Panc1 (cell line): ENCODE measurements around the gene PTPRK. TPM values are rescaled to one million over a fixed set of nuclear protein-coding genes. Genes with fewer than 3 reads are reported as not detected.

Source experiments
- ATAC-seq: fragments of 200-7000 bp; cut with Tn5 transposase; 2 replicates; pipeline ENCODE4 v1.9.1; 2020; ENCODE audit warnings: mild to moderate bottlenecking, moderate library complexity
- BruUV-seq: library from RNA; stranded (reverse); fragments of 400-500 nt; replicated peaks from 2 replicates; lab custom pipeline; 2021; lab: Mats Ljungman, UMichigan
- CTCF ChIA-PET: fragments of 300-600 bp; sonication (Branson Sonifier 250); formaldehyde crosslinking; loops from one replicate; lab custom pipeline; 2022; ENCODE audit warnings: antibody characterized with exemption; lab: Charles Lee
- POLR2A ChIA-PET: fragments of 300-600 bp; sonication (Branson Sonifier 250); formaldehyde crosslinking; loops from one replicate; lab custom pipeline; 2022; ENCODE audit warnings: antibody characterized with exemption; lab: Charles Lee
- DNase-seq: peaks from one replicate; pipeline ENCODE4 v3.0.0-alpha.2; 2010; ENCODE audit warnings: low read depth, low spot score
- H3K27ac ChIP-seq: 2 replicates; pipeline ENCODE4 v1.5.1; 2011; ENCODE audit warnings: mild to moderate bottlenecking, low read length, inconsistent platforms
- H3K27me3 ChIP-seq: fragments of 200-500 bp; sonication (Bioruptor generic); 2 replicates; pipeline ENCODE4 v1.6.0; 2014; ENCODE audit warnings: low read length, inconsistent platforms; ENCODE audit not compliant: control insufficient read depth, insufficient read depth
- H3K36me3 ChIP-seq: fragments of 200-500 bp; sonication (Bioruptor generic); 2 replicates; pipeline ENCODE4 v1.5.1; 2014; ENCODE audit warnings: inconsistent platforms, mild to moderate bottlenecking, low read length, moderate library complexity; ENCODE audit not compliant: control insufficient read depth, insufficient read depth
- H3K4me1 ChIP-seq: 2 replicates; pipeline ENCODE4 v1.5.1; 2011; ENCODE audit warnings: inconsistent platforms, mild to moderate bottlenecking, low read length, moderate library complexity; ENCODE audit not compliant: control insufficient read depth, insufficient read depth
- H3K4me3 ChIP-seq, 2 experiments: 2 replicates each; pipeline ENCODE4 v1.5.1; 2011 to 2012; ENCODE audit warnings: low read depth in 2 of 2, low read length in 2 of 2, mild to moderate bottlenecking in 2 of 2, inconsistent platforms in 1 of 2, moderate library complexity in 1 of 2
- H3K9me3 ChIP-seq: fragments of 200-500 bp; sonication (Bioruptor generic); 2 replicates; pipeline ENCODE4 v1.5.1; 2014; ENCODE audit warnings: low read depth, mild to moderate bottlenecking, inconsistent platforms, low read length, moderate library complexity; ENCODE audit not compliant: control insufficient read depth, insufficient read depth
- CTCF ChIP-seq: fragments of 450-650 bp; IDR thresholded peaks from 2 replicates; pipeline ENCODE4 v1.5.1; 2017; ENCODE audit warnings: mild to moderate bottlenecking
- POLR2AphosphoS5 ChIP-seq: IDR thresholded peaks from 2 replicates; pipeline ENCODE4 v1.6.1; 2012; ENCODE audit warnings: mild to moderate bottlenecking, low read depth, low read length, moderate library complexity
- REST ChIP-seq, 2 experiments: IDR thresholded peaks; 2 replicates each; pipeline ENCODE4 v1.6.1; 2011 to 2012; ENCODE audit warnings: low read depth in 2 of 2, control low read depth in 1 of 2, low read length in 1 of 2, mild to moderate bottlenecking in 1 of 2, moderate library complexity in 1 of 2; ENCODE audit not compliant: insufficient read depth in 1 of 2
- SIN3A ChIP-seq: IDR thresholded peaks from 2 replicates; pipeline ENCODE4 v1.6.1; 2012; ENCODE audit warnings: low read depth, mild to moderate bottlenecking, low read length, moderate library complexity, borderline replicate concordance; ENCODE audit not compliant: insufficient read depth
- TCF7L2 ChIP-seq: IDR thresholded peaks from 2 replicates; pipeline ENCODE4 v1.6.1; 2011; ENCODE audit warnings: mild to moderate bottlenecking, low read depth, low read length, inconsistent platforms
- in situ Hi-C: cut with HindIII; loops from 2 replicates; pipeline ENCODE4 v1.10.0; 2016; ENCODE audit warnings: low sequenced_read_pairs, low pct_unique_long_range_greater_than_20kb
- intact Hi-C: fragments of 100-400 bp; cut with micrococcal nuclease; formaldehyde crosslinking; loops from one replicate; pipeline ENCODE4 v1.10.0; 2022; ENCODE audit not compliant: unreplicated experiment
- total RNA-seq: library from RNA; stranded (reverse); gene quantifications from one replicate; pipeline ENCODE4 v1.2.1, GENCODE V29; 2021; ENCODE audit not compliant: unreplicated experiment

The PTPRK gene
- total RNA-seq, 1 experiment from 2014 or later, result 61.8 TPM

GRCh38 chr6:128063850-128064539 lies 456.4 kb downstream of the PTPRK start:
- H3K27ac ChIP-seq, result no peak overlapping the region
- H3K36me3 ChIP-seq, result no peaks in the 10 kb centered on the region
- ChIA-PET CTCF (no interaction called here), POLR2A (no interaction called here)
- BruUV-seq, result no TSS peak
- no peak for TF ChIP-seq TCF7L2
- TF ChIP-seq SIN3A, result no peak
- no peak for TF ChIP-seq POLR2AphosphoS5
- TF ChIP-seq REST (IDR thresholded peaks at IDR 0.05; ENCODE audit: insufficient read depth in 1 of 2, low read depth in 2 of 2, low read length in 1 of 2), result no peak
- no peak for TF ChIP-seq CTCF
- ATAC-seq (no peak), DNase-seq (no peak)
- intact Hi-C loops (no loop called here), in situ Hi-C loops (no loop called here)
- no peak overlapping the region for H3K4me3 ChIP-seq
- no peaks in the 10 kb centered on the region for H3K9me3 ChIP-seq
- H3K4me1 ChIP-seq, result no peaks in the 10 kb centered on the region
- H3K27me3 ChIP-seq, result no peaks in the 10 kb centered on the region

- BruUV-seq, result no TSS peak
- H3K27me3 ChIP-seq, result no peaks in the 10 kb centered on the region
- H3K4me3 ChIP-seq, result no peak overlapping the region
- no peaks in the 10 kb centered on the region for H3K9me3 ChIP-seq
- in situ Hi-C loops (no loop called here), intact Hi-C loops (no loop called here)
- POLR2A ChIA-PET, result interaction anchor here (0.6 kb wide), 1 partner anchor 530 kb away, joined by 6 read pairs; no protein-coding TSS in a partner anchor
- ATAC-seq (no peak), DNase-seq (no peak)
- H3K27ac ChIP-seq, result no peak overlapping the region
- H3K36me3 ChIP-seq, result 0 out of 2 replicates have a peak, but pooled peaks cover 3% of the 10 kb centered on the region
- no peak for TF ChIP-seq SIN3A
- no peak for TF ChIP-seq POLR2AphosphoS5
- no peak for TF ChIP-seq TCF7L2
- no peak for TF ChIP-seq REST (IDR thresholded peaks at IDR 0.05; ENCODE audit: insufficient read depth in 1 of 2, low read depth in 2 of 2, low read length in 1 of 2)
- no peak for TF ChIP-seq CTCF
- H3K4me1 ChIP-seq, result no peaks in the 10 kb centered on the region
- CTCF ChIA-PET, result no interaction called here
Observed at GRCh38 chr6:128062882-128063603, 457.4 kb downstream of the PTPRK start.
